Stimulated activated CD8-positive, alpha-beta memory T cell treated with anti-CD3 and anti-CD28 coated beads, Interleukin-12 subunit alpha, Interleukin-12 subunit beta, amount 100 ng/mL, for 24 hours (primary cell): ENCODE results near the gene VSIR.

Experiments
- DNase-seq: peaks from one replicate; pipeline ENCODE4 v3.0.0-alpha.2; 2020; ENCODE audit errors: extremely low read depth

VSIR gene

DNA sequence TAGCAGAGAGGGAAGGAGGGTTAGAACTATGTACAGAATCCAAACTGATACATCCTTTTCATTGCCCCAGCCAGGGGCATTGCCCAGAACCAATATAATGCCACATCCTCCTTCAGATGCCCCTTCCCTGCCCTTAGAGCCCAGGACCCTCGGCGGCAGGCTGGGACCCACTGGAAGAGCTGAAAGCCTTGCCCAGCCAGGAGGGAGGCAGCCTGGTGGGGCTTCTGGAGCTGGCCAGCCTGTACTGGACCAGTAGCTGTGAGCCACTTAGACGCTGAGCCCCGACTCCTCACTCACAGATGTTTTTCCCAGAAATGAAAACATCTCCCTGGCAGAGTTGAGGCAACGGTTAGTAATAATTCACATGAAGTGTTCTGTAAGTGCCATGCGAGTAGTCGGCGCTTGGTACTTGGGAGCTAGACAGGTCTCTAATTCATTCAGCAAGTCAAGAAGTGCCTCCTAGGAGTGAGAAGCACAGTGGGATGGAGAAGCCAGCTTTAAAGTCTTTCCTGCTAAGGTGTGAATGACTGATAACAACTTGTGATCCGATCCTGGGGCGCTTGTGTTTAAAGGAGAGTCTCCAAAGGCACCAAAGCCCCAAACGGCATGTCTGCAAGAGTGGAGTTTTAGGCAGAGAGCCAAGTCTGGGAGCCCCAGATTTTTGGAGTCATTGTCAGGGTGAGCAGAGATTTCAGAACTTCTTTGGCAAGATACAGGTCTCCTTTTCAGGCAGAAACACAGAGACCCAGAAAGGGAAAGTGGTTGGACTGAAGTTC lies 9.8 kb downstream of the VSIR start:
- DNase-seq, result no peak

DNA sequence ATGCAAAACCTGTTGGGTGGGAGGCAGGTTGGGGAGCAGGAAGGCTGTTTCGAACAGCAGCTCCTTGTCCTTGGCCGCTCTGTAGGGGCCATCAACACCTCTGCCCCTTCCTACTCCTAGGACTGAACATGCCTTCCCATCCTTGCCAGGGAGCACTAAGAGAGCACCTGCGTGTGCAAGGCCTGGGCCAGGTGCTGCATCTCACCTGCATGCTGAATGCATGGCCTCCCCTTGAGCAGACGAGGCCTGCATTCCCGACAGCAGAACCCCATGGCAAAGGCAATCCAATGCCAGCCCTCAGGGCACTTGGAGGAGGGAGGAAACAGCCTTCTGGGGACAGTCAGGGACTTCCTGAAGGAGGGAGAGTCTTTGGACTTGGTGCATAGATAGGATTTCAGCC lies 11.0 kb downstream of the VSIR start:
- DNase-seq, result no peak

- no peak for DNase-seq
Observed at GRCh38 chr10:71761541-71762113, 11.7 kb downstream of the VSIR start.

DNA sequence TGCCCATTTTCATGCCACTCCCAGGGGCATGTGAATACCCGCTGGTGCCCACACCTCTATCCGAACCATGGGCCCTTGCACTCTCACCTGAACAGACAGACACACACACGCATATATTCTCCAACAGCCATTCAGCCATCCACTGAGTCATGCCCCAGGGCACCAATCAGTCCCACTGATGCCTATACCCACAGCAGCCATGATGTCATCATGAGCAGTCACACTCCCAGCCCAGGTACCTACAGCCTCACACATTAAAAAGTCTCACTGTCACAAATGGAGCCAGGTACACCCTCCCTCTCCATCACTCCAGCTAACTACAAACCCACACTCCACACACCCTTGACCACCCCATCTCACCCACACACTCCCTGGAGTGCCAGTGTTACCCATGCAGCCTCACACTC lies 12.2 kb downstream of the VSIR start:
- no peak for DNase-seq

DNA sequence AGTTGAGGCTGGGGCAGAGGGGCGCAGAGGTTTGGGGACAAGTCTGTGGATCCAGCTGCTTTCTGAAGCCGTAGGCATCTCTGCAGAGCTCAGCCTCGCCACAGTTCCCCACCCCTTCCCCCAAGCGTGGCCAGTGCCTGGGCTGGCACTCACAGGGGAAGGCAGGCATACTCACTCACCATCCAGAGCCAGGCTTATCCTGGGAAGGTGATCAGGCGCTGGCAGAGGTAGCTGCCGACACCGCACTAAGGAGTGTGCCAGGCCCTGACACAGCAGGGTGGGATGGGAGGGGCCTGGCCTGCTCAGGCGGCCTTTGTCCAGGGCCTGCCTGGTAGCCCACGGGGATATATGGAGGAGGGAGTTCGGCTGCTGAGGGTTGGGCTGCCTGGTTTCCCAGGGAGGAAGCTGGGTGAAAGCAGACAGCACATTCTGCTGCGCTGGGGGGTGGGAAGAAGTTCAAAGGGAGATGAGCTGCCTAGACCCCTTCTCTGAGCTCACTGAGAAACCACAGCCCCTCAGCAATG lies 15.9 kb downstream of the VSIR start:
- no peak for DNase-seq

- DNase-seq, result no peak
Observed at GRCh38 chr10:71756311-71757191, 16.8 kb downstream of the VSIR start.

- no peak for DNase-seq
Observed at GRCh38 chr10:71755179-71755879, 18.0 kb downstream of the VSIR start.

DNA sequence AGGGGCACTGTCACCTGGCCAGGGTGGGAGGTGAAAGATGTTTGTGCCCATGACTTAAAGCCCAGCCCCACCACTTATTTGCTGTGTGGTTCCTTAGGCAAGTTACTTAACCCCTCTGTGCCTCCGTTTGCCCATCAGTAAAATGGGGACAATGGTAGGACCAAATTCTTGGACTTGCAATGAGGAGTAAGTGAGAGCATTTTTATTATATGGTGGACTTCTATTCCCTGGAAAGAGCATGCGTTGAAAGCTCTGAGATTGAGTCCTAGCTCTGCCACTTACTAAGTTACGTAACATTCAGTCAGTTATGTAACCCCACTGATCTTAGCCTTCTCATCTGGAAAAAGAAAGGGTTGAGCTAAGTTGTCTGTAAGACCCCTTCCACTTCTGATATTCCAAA lies 18.8 kb downstream of the VSIR start:
- DNase-seq, result no peak

DNA sequence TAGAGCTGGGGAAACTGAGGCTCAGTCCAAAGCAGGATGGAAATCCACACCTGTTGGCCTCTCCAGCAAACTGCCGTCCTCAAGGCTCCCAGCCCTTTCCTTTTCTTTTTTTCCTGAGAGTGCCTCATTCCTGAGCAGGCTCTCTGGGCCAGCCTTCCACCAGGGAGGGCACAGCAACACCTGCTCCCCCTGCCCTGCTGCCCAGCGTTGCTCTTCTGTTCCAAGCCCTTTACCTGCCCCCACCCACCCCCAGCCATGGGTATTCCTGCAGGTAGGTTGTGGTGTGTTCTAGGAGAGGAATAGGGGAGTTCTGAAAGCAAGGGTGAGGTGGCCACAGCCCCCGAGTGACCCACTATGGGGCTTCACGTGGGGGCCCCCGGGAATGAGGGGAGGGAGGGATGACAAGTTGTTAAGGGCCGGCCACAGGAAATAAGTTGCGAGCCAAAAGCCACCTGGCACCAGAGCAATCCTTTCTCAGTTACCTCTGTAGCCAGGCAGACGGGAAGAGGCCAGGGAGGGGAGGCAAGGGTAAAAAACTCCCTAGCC lies 19.3 kb downstream of the VSIR start:
- DNase-seq, result no peak

GRCh38 chr10:71753091-71753959 lies 20.0 kb downstream of the VSIR start:
- DNase-seq, result no peak

- no peak for DNase-seq
Observed at GRCh38 chr10:71752391-71753090, 20.8 kb downstream of the VSIR start.

DNA sequence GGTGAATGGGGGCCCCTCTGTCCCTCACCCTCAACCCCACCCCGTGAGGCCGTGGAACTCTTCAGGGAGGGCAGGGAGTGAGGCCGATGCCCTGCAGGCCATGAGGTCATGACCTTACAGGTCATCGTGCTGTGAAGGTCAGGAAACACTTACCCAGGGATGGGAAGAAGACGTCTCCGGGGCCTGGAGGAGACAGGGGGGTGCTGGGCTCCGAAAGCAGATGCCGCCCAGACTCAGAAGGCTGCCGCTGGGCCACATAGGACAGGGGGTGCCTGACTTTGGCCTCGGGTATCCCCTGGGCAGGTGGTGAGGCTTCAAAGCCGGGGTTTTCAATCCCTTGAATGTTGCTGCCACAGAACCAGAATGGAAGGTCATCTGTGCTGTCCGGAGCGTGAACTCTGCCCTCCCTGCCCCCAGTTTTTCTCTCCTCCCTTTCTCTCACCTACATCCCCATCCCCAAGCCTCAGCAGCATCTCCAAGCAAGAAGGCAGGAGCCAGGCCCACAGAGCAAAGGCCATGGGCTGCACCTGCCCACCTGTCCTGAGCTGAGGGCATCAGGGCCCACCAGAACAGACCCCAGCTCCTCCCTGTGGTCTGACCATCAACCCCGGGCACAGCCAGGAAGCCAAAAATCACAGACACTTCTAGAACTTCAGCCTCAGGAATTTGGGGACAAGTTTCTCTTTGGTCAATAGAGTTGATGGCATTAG lies 21.6 kb downstream of the VSIR start:
- no peak for DNase-seq

GRCh38 chr10:71750986-71751385 lies 22.3 kb downstream of the VSIR start:
- DNase-seq, result no peak

GRCh38 chr10:71750124-71750841 lies 23.0 kb downstream of the VSIR start:
- no peak for DNase-seq

DNA sequence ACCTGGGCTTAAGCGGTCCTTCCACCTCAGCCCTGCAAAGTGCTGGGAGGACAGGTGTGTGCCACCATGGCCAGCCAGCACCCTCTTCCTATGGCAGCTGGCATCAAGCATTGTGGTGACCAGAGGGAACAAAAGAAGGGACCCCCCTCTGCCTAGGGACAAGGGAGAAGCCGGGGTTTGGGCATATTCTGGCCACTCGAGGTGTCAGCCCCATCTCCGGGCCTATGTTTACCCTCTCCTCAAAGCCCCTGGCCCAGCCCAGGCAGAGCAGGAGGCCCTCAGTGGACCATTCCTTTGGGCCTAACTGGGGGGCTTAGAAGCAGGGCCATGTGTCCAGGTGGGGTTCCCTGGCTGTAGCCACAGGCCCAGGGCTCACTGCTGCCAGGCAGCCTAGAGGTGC lies 23.9 kb downstream of the VSIR start:
- no peak for DNase-seq

DNA sequence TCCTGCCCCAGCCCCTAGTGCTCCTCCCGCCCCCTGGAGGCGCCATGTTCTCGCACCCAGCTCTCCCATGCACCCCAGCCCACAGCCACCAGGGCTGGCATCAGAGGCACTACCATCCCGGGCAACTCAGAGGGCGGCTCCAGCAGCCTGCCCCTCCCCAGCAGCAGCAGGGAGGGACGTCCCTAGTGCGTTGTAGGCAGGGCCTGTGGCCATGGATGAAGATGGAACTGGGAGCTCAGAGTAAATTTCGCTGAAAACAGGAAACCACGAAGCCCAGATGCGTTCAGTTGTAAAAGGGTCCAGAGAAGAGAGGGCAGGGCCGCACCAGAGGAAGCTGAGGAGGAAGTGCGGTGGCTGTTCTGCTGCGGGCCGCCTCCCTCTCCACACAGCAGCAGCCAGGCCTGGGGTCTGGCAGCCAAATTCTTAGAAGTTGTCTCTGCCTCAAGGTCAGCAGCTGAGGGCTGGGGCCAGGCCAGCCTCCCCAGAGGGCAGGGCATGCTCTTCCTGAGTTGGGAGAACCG lies 24.6 kb downstream of the VSIR start:
- peak; percentile 20 for DNase-seq

DNA sequence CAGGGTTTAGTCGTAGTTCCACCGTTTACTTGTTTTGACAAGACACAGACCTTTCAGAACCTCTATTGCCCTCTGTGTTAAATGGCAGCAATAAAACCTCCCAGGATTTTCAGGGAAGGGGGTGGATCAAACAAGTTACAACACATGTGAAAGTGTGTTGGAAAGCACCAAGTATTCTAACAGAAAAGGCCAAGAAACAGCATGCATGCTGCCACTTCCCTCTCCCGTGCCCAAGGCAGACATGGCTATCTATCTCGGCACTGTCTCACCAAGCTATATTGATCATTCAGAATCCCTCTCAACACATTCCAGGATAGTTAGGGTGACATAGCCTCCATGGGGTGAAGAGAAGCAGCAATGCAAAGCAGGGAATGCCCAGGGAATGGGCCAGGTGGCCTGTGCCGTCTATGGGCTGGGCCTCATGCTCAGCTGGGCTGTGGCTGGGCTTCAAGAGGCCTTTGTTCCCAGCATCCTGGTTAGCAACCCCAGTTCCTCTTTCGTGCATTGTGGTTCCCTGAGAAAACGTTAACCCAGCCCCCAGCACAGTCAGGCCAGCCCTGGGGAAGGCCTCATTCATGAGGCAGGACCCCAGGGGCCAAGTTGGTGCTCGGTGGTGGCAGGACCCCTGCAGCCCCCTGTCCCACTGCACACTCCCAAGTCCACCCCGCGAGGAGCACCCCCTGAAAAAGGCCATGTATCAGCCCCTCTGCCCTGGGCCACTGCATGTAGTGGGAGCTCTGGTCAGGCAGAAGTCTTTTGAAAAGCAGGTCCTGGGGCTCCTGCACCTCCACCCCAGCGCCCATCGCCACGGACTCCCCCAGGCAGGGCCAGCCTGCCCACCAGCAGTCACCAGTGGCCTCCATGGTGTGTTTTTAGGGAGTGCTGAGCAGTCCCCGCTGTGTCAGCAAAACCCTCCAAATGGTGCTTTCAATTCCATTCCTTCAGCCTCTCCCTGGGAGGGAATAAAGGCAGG lies 25.5 kb downstream of the VSIR start:
- no peak for DNase-seq
